K562 (cell line): ENCODE data around the gene HMGB1.

Experiments used
- CHD1 ChIP-seq: fragments of 200-600 bp; sonication (generic); IDR thresholded peaks from one replicate; pipeline ENCODE4 v1.6.1; 2012; ENCODE audit warnings: mild to moderate bottlenecking, moderate library complexity, low read length, inconsistent platforms
- FOXK1 ChIP-seq: sonication (generic); formaldehyde crosslinking; IDR thresholded peaks from 2 replicates; pipeline ENCODE4 v1.8.0; 2022; ENCODE audit warnings: missing genetic modification reagents, mild to moderate bottlenecking, borderline replicate concordance
- JUN ChIP-seq, 2 experiments: sonication (generic) in 1 of 2; formaldehyde crosslinking in 1 of 2; IDR thresholded peaks; 2 replicates each; pipeline versions ENCODE4 v1.6.1 to v1.8.0; 2012 to 2022; ENCODE audit warnings: borderline replicate concordance in 2 of 2, mild to moderate bottlenecking in 2 of 2, improper control_type of control experiment in 1 of 2, low read depth in 1 of 2, low read length in 1 of 2, missing genetic modification reagents in 1 of 2
- MXI1 ChIP-seq: IDR thresholded peaks from 2 replicates; pipeline ENCODE4 v1.6.1; 2011; ENCODE audit warnings: low read depth, mild to moderate bottlenecking, improper control_type of control experiment, low read length
- MYBL2 ChIP-seq, 2 experiments: fragments of 450-650 bp in 1 of 2; sonication (generic) in 1 of 2; formaldehyde crosslinking in 1 of 2; IDR thresholded peaks; 2 replicates each; pipeline versions ENCODE4 v1.6.1 to v1.8.1; 2017 to 2022; ENCODE audit warnings: borderline replicate concordance in 1 of 2, inconsistent platforms in 1 of 2, low read depth in 1 of 2, mild to moderate bottlenecking in 1 of 2, missing genetic modification reagents in 1 of 2, moderate library complexity in 1 of 2
- POLR2AphosphoS5 ChIP-seq: IDR thresholded peaks from 2 replicates; pipeline ENCODE4 v1.6.1; 2011; ENCODE audit warnings: mild to moderate bottlenecking, low read depth, low read length, moderate library complexity; ENCODE audit not compliant: control insufficient read depth, insufficient read depth
- RAD21 ChIP-seq, 2 experiments: fragments of 250-450 bp in 1 of 2; fragments of 450-650 bp in 1 of 2; sonication (Bioruptor Pico) in 1 of 2; formaldehyde crosslinking in 1 of 2; IDR thresholded peaks in 1 of 2; conservative IDR thresholded peaks in 1 of 2; 2 replicates each; pipeline versions ENCODE4 v1.4.0 to v1.8.0; 2020 to 2022; ENCODE audit warnings: mild to moderate bottlenecking in 2 of 2, moderate library complexity in 1 of 2
- SMARCB1 ChIP-seq: IDR thresholded peaks from 2 replicates; pipeline ENCODE4 v1.6.1; 2011; ENCODE audit warnings: improper control_type of control experiment, low read depth; ENCODE audit not compliant: insufficient read length
- SPI1 ChIP-seq: IDR thresholded peaks from 2 replicates; pipeline ENCODE4 v1.6.1; 2011; ENCODE audit warnings: low read depth, low read length, control low read depth, borderline replicate concordance
- TF ChIP-seq, protein P1 (sequence below), 3 experiments: IDR thresholded peaks in 2 of 3; conservative IDR thresholded peaks in 1 of 3; 2 replicates each; pipeline ENCODE4 v1.5.1; 2011 to 2012; ENCODE audit warnings: low read length in 3 of 3, mild to moderate bottlenecking in 3 of 3, control low read depth in 2 of 3, improper control_type of control experiment in 1 of 3, inconsistent platforms in 1 of 3, low read depth in 1 of 3, mixed read lengths in 1 of 3, moderate library complexity in 1 of 3; ENCODE audit not compliant: insufficient read depth in 2 of 3
- TF ChIP-seq, protein P2 (sequence below): sonication (generic); formaldehyde crosslinking; IDR thresholded peaks from 2 replicates; pipeline ENCODE4 v1.8.0; 2022; ENCODE audit warnings: mild to moderate bottlenecking, missing genetic modification reagents

DNA sequence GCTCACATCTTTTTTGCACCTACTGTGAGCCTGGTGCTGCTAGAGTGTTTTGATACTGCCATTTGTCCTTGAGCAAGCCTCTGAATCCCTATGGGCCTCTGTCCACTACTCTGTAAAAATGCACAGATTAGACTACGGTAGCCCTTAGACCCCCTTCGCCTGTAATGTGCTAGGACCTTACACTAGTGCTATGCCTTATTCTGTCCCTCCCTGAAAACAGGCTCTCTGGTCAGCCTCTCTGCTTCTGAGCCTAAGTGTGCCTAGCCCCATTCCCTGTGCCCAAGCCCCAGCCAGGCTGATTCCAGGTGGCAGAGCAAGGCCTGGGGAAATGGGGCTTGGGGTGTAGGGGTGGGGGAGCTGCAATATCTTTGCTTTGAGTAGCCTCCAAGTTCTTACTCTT is 10.7 kb downstream of the HMGB1 start:
- TF ChIP-seq MYBL2 (IDR thresholded peaks at IDR 0.05; ENCODE audit: low read depth) (no peak), MYBL2 (CRISPR knock-in tag; IDR thresholded peaks at IDR 0.05; ENCODE audit: borderline replicate concordance) (no peak), SMARCB1 (no peak), POLR2AphosphoS5 (no peak), CHD1 (no peak), MXI1 (no peak), SPI1 (no peak), FOXK1 (no peak), RAD21 (CRISPR knock-in tag; conservative IDR thresholded peaks at IDR 0.05 in 1 of 2, IDR thresholded peaks at IDR 0.05 in 1 of 2) (no peak), JUN (IDR thresholded peaks at IDR 0.05; ENCODE audit: borderline replicate concordance, low read depth, low read length) (no peak), JUN (CRISPR knock-in tag; IDR thresholded peaks at IDR 0.05; ENCODE audit: borderline replicate concordance) (no peak)
- TF ChIP-seq, protein P1, sequence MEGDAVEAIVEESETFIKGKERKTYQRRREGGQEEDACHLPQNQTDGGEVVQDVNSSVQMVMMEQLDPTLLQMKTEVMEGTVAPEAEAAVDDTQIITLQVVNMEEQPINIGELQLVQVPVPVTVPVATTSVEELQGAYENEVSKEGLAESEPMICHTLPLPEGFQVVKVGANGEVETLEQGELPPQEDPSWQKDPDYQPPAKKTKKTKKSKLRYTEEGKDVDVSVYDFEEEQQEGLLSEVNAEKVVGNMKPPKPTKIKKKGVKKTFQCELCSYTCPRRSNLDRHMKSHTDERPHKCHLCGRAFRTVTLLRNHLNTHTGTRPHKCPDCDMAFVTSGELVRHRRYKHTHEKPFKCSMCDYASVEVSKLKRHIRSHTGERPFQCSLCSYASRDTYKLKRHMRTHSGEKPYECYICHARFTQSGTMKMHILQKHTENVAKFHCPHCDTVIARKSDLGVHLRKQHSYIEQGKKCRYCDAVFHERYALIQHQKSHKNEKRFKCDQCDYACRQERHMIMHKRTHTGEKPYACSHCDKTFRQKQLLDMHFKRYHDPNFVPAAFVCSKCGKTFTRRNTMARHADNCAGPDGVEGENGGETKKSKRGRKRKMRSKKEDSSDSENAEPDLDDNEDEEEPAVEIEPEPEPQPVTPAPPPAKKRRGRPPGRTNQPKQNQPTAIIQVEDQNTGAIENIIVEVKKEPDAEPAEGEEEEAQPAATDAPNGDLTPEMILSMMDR (IDR thresholded peaks at IDR 0.05 in 2 of 3, conservative IDR thresholded peaks at IDR 0.05 in 1 of 3; ENCODE audit: insufficient read depth in 2 of 3, low read depth in 1 of 3, low read length in 3 of 3) = no peak
- TF ChIP-seq, protein P2, sequence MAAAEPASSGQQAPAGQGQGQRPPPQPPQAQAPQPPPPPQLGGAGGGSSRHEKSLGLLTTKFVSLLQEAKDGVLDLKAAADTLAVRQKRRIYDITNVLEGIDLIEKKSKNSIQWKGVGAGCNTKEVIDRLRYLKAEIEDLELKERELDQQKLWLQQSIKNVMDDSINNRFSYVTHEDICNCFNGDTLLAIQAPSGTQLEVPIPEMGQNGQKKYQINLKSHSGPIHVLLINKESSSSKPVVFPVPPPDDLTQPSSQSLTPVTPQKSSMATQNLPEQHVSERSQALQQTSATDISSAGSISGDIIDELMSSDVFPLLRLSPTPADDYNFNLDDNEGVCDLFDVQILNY (CRISPR knock-in tag) = no peak
